HEK293 (cell line): ENCODE results near the gene ZNF787.
"Not testable (repeated sequence)": the region's sequence is repeated elsewhere in the genome, so short reads cannot be mapped to it uniquely, and the experiment has no call there.

ENCODE experiments used
- CTCF ChIA-PET: fragments of 350-600 bp; formaldehyde crosslinking; extraction: SDS; loops from one replicate; lab custom pipeline; 2021; ENCODE audit warnings: antibody characterized with exemption; lab: Yijun Ruan, JAX
- POLR2A ChIA-PET: fragments of 300-600 bp; formaldehyde crosslinking; extraction: SDS; loops from one replicate; lab custom pipeline; 2020; ENCODE audit warnings: antibody characterized with exemption, inconsistent platforms; lab: Yijun Ruan, JAX
- H3K27ac ChIP-seq: fragments of 200-500 bp; sonication (Bioruptor generic); 2 replicates; pipeline ENCODE4 v1.5.1; 2014; ENCODE audit warnings: low read depth, low read length, control low read depth, inconsistent platforms; ENCODE audit errors: extremely low read depth
- H3K36me3 ChIP-seq, 2 experiments: fragments of 200-500 bp in 1 of 2; sonication (Bioruptor generic) in 1 of 2; 1 replicate in 1 of 2; 2 replicates in 1 of 2; pipeline ENCODE4 v1.5.1; 2014 to 2017; ENCODE audit warnings: inconsistent platforms in 2 of 2, low read length in 2 of 2; ENCODE audit not compliant: control insufficient read depth in 2 of 2, insufficient read depth in 1 of 2
- H3K4me1 ChIP-seq: fragments of 200-500 bp; sonication (Bioruptor generic); 2 replicates; pipeline ENCODE4 v1.5.1; 2014; ENCODE audit warnings: mild to moderate bottlenecking, low read length, inconsistent platforms; ENCODE audit not compliant: control insufficient read depth, insufficient read depth
- H3K4me3 ChIP-seq: 2 replicates; pipeline ENCODE4 v1.5.1; 2011; ENCODE audit warnings: low read depth, mild to moderate bottlenecking, control low read depth, low read length, moderate library complexity
- H3K9me3 ChIP-seq: fragments of 200-500 bp; sonication (Bioruptor generic); 2 replicates; pipeline ENCODE4 v1.5.1; 2014; ENCODE audit warnings: low read depth, low read length, inconsistent platforms; ENCODE audit not compliant: control insufficient read depth, insufficient read depth
- BCL11B ChIP-seq: fragments of 450-650 bp; formaldehyde crosslinking; IDR thresholded peaks from 2 replicates; pipeline ENCODE4 v1.5.1; 2016; ENCODE audit warnings: low read depth, missing biosample characterization, missing genetic modification characterization
- EGR2 ChIP-seq: fragments of 450-650 bp; formaldehyde crosslinking; IDR thresholded peaks from 2 replicates; pipeline ENCODE4 v1.5.1; 2016; ENCODE audit warnings: low read depth, missing biosample characterization, missing genetic modification characterization
- GLI2 ChIP-seq: fragments of 450-650 bp; formaldehyde crosslinking; IDR thresholded peaks from 2 replicates; pipeline ENCODE4; 2017; ENCODE audit warnings: missing biosample characterization, missing genetic modification characterization, low read depth, borderline replicate concordance
- GLI4 ChIP-seq: fragments of 450-650 bp; formaldehyde crosslinking; IDR thresholded peaks from 2 replicates; pipeline ENCODE4 v1.5.1; 2016; ENCODE audit warnings: missing biosample characterization, missing genetic modification characterization
- GLIS1 ChIP-seq: fragments of 450-650 bp; formaldehyde crosslinking; IDR thresholded peaks from 2 replicates; pipeline ENCODE4 v1.5.1; 2016; ENCODE audit warnings: missing biosample characterization, missing genetic modification characterization
- GLIS2 ChIP-seq: fragments of 450-650 bp; formaldehyde crosslinking; IDR thresholded peaks from 2 replicates; pipeline ENCODE4 v1.5.1; 2016; ENCODE audit warnings: missing biosample characterization, missing genetic modification characterization
- KLF1 ChIP-seq: fragments of 450-650 bp; formaldehyde crosslinking; IDR thresholded peaks from 2 replicates; pipeline ENCODE4 v1.5.1; 2016; ENCODE audit warnings: missing biosample characterization, missing genetic modification characterization
- SP2 ChIP-seq: fragments of 450-650 bp; formaldehyde crosslinking; IDR thresholded peaks from 2 replicates; pipeline ENCODE4 v1.5.1; 2016; ENCODE audit warnings: missing biosample characterization, missing genetic modification characterization
- ZBTB17 ChIP-seq: fragments of 450-650 bp; formaldehyde crosslinking; IDR thresholded peaks from 2 replicates; pipeline ENCODE4 v1.5.1; 2016; ENCODE audit warnings: missing biosample characterization, missing genetic modification characterization
- ZFHX2 ChIP-seq: fragments of 450-650 bp; formaldehyde crosslinking; conservative IDR thresholded peaks from 2 replicates; pipeline ENCODE4 v1.5.1; 2016; ENCODE audit warnings: missing biosample characterization, missing genetic modification characterization
- ZNF140 ChIP-seq: fragments of 450-650 bp; formaldehyde crosslinking; IDR thresholded peaks from 2 replicates; pipeline ENCODE4 v1.5.1; 2016; ENCODE audit warnings: missing biosample characterization, missing genetic modification characterization
- ZNF202 ChIP-seq: fragments of 450-650 bp; formaldehyde crosslinking; IDR thresholded peaks from 2 replicates; pipeline ENCODE4 v1.5.1; 2016; ENCODE audit warnings: missing biosample characterization, missing genetic modification characterization, borderline replicate concordance
- ZNF292 ChIP-seq: fragments of 450-650 bp; formaldehyde crosslinking; IDR thresholded peaks from 2 replicates; pipeline ENCODE4 v1.5.1; 2016; ENCODE audit warnings: low read depth, missing biosample characterization, missing genetic modification characterization, borderline replicate concordance
- ZNF311 ChIP-seq: fragments of 450-650 bp; formaldehyde crosslinking; IDR thresholded peaks from 2 replicates; pipeline ENCODE4 v1.5.1; 2017; ENCODE audit warnings: missing biosample characterization, missing genetic modification characterization, borderline replicate concordance
- ZNF394 ChIP-seq: fragments of 450-650 bp; formaldehyde crosslinking; IDR thresholded peaks from 2 replicates; pipeline ENCODE4 v1.5.1; 2016; ENCODE audit warnings: missing biosample characterization, missing genetic modification characterization, mild to moderate bottlenecking, moderate library complexity, borderline replicate concordance
- ZNF585B ChIP-seq: fragments of 450-650 bp; formaldehyde crosslinking; IDR thresholded peaks from 2 replicates; pipeline ENCODE4 v1.5.1; 2016; ENCODE audit warnings: missing biosample characterization, missing genetic modification characterization
- ZNF610 ChIP-seq: fragments of 450-650 bp; formaldehyde crosslinking; IDR thresholded peaks from 2 replicates; pipeline ENCODE4 v1.5.1; 2016; ENCODE audit warnings: missing biosample characterization, missing genetic modification characterization, borderline replicate concordance
- ZNF623 ChIP-seq: fragments of 450-650 bp; formaldehyde crosslinking; IDR thresholded peaks from 2 replicates; pipeline ENCODE4 v1.5.1; 2016; ENCODE audit warnings: missing biosample characterization, missing genetic modification characterization
- ZNF626 ChIP-seq: fragments of 450-650 bp; sonication (Bioruptor Pico); formaldehyde crosslinking; IDR thresholded peaks from 2 replicates; pipeline ENCODE4 v1.5.1; 2018; ENCODE audit warnings: missing biosample characterization, missing genetic modification characterization, inconsistent platforms
- ZNF704 ChIP-seq: fragments of 450-650 bp; formaldehyde crosslinking; IDR thresholded peaks from 2 replicates; pipeline ENCODE4 v1.5.1; 2016; ENCODE audit warnings: missing biosample characterization, missing genetic modification characterization
- ZNF776 ChIP-seq: fragments of 450-650 bp; formaldehyde crosslinking; IDR thresholded peaks from 2 replicates; pipeline ENCODE4 v1.5.0; 2017; ENCODE audit warnings: missing biosample characterization, missing genetic modification characterization, borderline replicate concordance
- ZNF837 ChIP-seq: fragments of 450-650 bp; formaldehyde crosslinking; IDR thresholded peaks from 2 replicates; pipeline ENCODE4 v1.5.1; 2016; ENCODE audit warnings: missing biosample characterization, missing genetic modification characterization

Gene ZNF787

GRCh38 chr19:56148955-56149655 is 28.0 kb upstream of the ZNF787 start:
- 0 out of 2 replicates have a peak, but pooled peaks have one; percentile 44 for TF ChIP-seq BCL11B (tag by site-specific recombination)
- H3K27ac ChIP-seq, H3K9me3 ChIP-seq, H3K4me1 ChIP-seq, POLR2A ChIA-PET, H3K4me3 ChIP-seq, CTCF ChIA-PET: not testable (repeated sequence)
- H3K36me3 ChIP-seq = peaks cover 12 to 54% of the 10 kb centered on the region in 2 experiments; a peak in 2 of 3 replicates

- H3K36me3 ChIP-seq = peaks cover 7 to 46% of the 10 kb centered on the region in 2 experiments; a peak in 2 of 3 replicates
- POLR2A ChIA-PET = no interaction called here
- no peaks in the 10 kb centered on the region for H3K4me1 ChIP-seq
- TF ChIP-seq ZFHX2 (no peak), ZNF623 (tag by site-specific recombination) (peak; percentile 69), ZBTB17 (no peak)
- TF ChIP-seq, all 188 proteins: peak for 1
- no peaks in the 10 kb centered on the region for H3K9me3 ChIP-seq
- CTCF ChIA-PET = interaction anchor here (1.9 kb wide), 1 partner anchor 24 kb away, joined by 5 read pairs; no protein-coding TSS in a partner anchor
- no peak overlapping the region for H3K27ac ChIP-seq
- no peak overlapping the region for H3K4me3 ChIP-seq
These were observed 27.0 kb upstream of the ZNF787 start for GRCh38 chr19:56148096-56148495.

- no peak overlapping the region for H3K27ac ChIP-seq
- peaks cover 7 to 49% of the 10 kb centered on the region in 2 experiments; a peak in 2 of 3 replicates for H3K36me3 ChIP-seq
- POLR2A ChIA-PET = no interaction called here
- TF ChIP-seq GLI4 (tag by site-specific recombination) (no peak), SP2 (tag by site-specific recombination) (no peak), ZNF623 (tag by site-specific recombination) (no peak), ZNF394 (tag by site-specific recombination) (no peak), GLIS1 (tag by site-specific recombination) (no peak), GLIS2 (no peak), GLI2 (no peak)
- H3K4me3 ChIP-seq = no peak overlapping the region
- no peaks in the 10 kb centered on the region for H3K4me1 ChIP-seq
- no peaks in the 10 kb centered on the region for H3K9me3 ChIP-seq
- CTCF ChIA-PET = interaction anchor here (0.7 to 1.9 kb wide), 2 partner anchors 24 to 42 kb away, joined by 3 to 5 read pairs; no protein-coding TSS in a partner anchor
These were observed 26.2 kb upstream of the ZNF787 start for GRCh38 chr19:56147307-56147706.

- ChIA-PET CTCF (interaction anchor here (0.7 to 1.9 kb wide), 2 partner anchors 25 to 42 kb away, joined by 3 to 5 read pairs; no protein-coding TSS in a partner anchor), POLR2A (no interaction called here)
- Histone ChIP-seq H3K4me3 (no peak overlapping the region), H3K27ac (no peak overlapping the region), H3K9me3 (no peaks in the 10 kb centered on the region), H3K4me1 (0 out of 2 replicates have a peak, but pooled peaks cover 3% of the 10 kb centered on the region), H3K36me3 (peaks cover 7 to 49% of the 10 kb centered on the region in 2 experiments; a peak in 2 of 3 replicates)
- no peak for TF ChIP-seq ZNF394 (tag by site-specific recombination)
These were observed 25.8 kb upstream of the ZNF787 start for GRCh38 chr19:56146904-56147303.

GRCh38 chr19:56145698-56146097 is 24.6 kb upstream of the ZNF787 start:
- POLR2A ChIA-PET = interaction anchor here (0.8 to 1.1 kb wide), 2 partner anchors 9 to 12 kb away, joined by 4 to 5 read pairs; no protein-coding TSS in a partner anchor
- no peak overlapping the region for H3K4me3 ChIP-seq
- peaks cover 6% of the 10 kb centered on the region; the same call in 1 of the 2 replicates for H3K4me1 ChIP-seq
- CTCF ChIA-PET = interaction anchor here (0.6 to 2.2 kb wide), 4 partner anchors 9 to 188 kb away, joined by 3 to 7 read pairs (median 4); no protein-coding TSS in a partner anchor
- peaks cover 7 to 49% of the 10 kb centered on the region in 2 experiments; a peak in 2 of 3 replicates for H3K36me3 ChIP-seq
- no peak overlapping the region for H3K27ac ChIP-seq
- H3K9me3 ChIP-seq = no peaks in the 10 kb centered on the region
- TF ChIP-seq ZNF311 = no peak
- no peak for TF ChIP-seq GLIS1 (tag by site-specific recombination)
- TF ChIP-seq ZNF776 (tag by site-specific recombination) = no peak
- no peak for TF ChIP-seq ZNF610 (tag by site-specific recombination)
- TF ChIP-seq ZNF626 (tag by site-specific recombination) = no peak
- TF ChIP-seq ZNF837 = no peak
- TF ChIP-seq ZNF585B (tag by site-specific recombination) = no peak
- no peak for TF ChIP-seq ZNF202
- no peak for TF ChIP-seq EGR2 (tag by site-specific recombination)
- TF ChIP-seq ZNF704 (tag by site-specific recombination) = no peak
- TF ChIP-seq ZNF140 (tag by site-specific recombination) = no peak
- TF ChIP-seq ZNF292 = no peak
- no peak for TF ChIP-seq KLF1 (tag by site-specific recombination)
